DMS 273 (cell line): ENCODE data around the gene CHRM4.
A peak's percentile ranks its signal among the peaks of the same experiment; 100 is the strongest.
"Not testable (repeated sequence)": the region's sequence is repeated elsewhere in the genome, so short reads cannot be mapped to it uniquely, and the experiment has no call there.

Source experiments
- DNase-seq: peaks from one replicate; lab custom pipeline; 2025; ENCODE audit not compliant: unreplicated experiment; lab: John Stamatoyannopoulos, UW

CHRM4 gene

DNA sequence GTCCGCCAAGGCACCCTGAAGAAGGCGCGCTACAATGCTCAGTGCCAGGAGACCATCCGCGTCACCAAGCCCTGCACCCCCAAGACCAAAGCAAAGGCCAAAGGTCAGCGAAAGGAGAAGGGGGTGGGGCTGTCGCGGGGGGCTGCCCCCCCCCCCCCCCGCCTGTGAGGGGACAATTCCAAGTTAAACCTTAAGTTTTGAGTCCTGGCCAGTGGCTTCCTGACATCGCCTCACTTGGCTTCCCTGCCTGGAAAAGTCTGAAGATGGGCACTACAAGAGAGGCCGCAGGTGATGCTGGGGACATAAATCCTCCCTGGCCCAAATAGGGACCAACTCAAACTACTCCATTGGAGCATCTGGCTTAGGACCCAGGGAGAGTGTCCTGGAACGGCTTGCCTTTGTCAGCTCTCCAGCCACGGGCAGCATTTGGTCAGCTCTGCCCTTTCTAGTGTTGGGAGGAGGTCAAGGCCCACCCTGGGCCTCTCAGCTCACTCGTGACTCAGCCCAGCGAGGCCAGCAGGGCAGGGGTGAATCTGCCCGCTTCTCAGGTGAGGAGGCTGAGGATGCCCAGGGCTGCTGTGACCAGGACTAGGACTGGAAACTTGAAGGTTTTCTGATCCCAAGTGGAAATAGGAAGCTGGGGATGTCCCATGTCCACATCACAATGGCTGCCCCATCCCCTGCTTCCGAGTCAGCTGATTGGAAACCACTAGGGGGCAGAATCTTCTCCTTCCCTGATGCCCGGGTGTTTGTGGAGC lies 8.8 kb downstream of the CHRM4 start:
- peak; percentile 66 for DNase-seq

DNA sequence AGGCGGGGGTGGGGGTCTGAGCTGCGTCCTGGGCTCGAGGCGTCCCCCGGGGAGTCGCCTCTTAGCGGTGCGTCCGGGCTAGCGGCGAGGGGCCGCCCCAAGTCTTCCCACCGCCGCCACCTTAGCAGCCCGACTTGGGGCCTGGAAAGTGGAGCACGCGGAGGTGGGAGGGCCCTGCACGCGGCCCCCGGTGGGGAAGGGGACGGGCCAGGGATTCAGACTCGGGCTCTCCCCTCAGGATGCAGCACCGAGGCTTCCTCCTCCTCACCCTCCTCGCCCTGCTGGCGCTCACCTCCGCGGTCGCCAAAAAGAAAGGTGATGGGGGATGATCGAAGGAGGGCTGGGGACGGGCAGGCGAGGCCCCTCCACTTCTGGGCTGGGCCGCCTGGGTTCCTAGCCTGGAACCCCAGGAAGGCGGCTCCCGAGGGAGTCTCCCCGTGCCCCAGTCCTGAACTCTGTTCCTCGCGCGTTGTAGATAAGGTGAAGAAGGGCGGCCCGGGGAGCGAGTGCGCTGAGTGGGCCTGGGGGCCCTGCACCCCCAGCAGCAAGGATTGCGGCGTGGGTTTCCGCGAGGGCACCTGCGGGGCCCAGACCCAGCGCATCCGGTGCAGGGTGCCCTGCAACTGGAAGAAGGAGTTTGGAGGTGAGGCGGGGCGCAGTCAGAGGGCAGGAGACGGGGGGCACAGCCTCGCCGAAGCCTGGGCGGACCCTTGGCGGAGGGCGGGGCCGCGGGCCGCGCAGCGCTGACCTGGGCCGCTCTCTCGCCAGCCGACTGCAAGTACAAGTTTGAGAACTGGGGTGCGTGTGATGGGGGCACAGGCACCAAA lies 9.5 kb downstream of the CHRM4 start:
- DNase-seq = peak; percentile 66

DNA sequence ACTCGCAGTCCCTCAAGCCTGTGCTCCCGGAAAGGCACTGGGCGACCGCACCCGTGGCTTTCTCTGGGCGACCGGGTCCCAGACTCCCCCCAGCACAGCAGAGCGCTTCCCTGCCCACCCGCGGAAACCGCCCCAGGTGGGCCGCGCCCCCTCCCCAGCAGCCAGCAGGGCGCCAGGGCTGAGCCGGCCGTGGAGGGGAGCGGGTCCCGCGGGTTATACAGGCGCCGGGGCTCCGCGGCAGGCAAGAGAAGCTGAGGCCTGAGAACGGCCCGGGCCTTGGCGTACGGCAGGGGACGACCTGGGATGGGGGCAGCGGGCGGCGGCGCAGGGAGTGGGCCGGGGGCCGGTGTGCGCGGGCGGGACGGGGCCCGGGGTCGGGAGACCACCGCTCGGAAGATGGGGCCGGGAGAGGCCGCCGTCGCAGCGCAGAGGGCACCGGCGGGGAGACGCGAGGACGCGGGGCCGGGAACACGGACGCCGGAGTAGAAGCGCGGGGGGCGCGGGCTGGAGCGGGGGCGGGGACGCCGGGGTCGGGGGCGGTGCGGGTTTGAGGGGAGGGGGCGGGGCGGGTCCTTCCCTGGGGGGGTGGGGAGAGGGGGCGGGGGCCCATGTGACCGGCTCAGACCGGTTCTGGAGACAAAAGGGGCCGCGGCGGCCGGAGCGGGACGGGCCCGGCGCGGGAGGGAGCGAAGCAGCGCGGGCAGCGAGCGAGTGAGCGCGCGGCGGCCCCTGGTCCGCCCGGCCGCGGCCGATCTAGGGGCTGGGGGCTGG lies 10.3 kb downstream of the CHRM4 start, which contains the start of gene MDK:
MDK (plus strand) TSS at position 622 of the 771 bp plus-strand sequence. CDS start 389 bp downstream, outside the sequence.
- peak; percentile 66 for DNase-seq

DNA sequence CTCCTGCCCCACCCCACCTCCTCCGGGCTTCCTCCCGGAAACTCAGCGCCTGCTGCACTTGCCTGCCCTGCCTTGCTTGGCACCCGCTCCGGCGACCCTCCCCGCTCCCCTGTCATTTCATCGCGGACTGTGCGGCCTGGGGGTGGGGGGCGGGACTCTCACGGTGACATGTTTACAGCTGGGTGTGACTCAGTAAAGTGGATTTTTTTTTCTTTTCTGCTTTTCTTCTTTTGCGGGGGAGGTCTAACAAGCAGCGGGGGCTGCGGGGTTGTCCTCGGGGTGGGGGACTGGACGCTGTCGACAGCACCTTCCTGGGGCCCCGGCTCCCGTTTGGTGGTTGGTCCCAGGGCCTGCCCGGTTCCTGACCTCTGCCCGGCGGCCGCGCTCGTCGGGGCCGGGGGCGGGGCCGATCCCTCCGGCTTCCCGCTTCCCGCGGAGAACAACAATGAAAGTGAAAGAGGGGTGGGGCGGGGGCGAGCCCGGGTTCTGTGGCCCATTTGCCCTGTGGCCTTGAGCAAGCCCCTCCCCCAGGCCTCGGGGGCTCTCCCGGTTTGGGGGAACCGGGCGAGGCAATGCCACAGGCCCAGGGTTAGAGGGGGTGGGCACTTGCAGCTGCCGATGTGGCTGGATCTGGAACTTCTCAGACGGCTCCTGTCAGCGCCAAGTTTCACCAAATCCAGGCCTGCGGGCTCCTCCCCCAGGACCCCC lies 11.1 kb downstream of the CHRM4 start:
- peak; percentile 46 for DNase-seq

DNA sequence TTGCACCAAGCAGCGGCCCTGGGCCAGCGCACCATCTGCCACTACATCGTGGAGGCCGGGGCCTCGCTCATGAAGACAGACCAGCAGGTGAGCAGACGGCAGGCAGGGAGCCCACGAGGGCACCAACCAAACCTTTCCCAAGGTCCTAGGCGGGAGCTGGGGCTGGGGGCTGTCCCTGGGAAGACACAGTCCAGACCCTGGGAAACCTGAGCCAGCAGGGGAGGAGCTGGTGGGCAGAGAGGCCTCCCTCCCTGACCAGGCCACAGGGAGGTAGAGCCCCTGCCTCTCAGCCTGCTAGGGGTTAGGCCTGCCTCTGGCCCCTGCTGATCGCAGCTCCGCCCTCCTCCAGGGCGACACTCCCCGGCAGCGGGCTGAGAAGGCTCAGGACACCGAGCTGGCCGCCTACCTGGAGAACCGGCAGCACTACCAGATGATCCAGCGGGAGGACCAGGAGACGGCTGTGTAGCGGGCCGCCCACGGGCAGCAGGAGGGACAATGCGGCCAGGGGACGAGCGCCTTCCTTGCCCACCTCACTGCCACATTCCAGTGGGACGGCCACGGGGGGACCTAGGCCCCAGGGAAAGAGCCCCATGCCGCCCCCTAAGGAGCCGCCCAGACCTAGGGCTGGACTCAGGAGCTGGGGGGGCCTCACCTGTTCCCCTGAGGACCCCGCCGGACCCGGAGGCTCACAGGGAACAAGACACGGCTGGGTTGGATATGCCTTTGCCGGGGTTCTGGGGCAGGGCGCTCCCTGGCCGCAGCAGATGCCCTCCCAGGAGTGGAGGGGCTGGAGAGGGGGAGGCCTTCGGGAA lies 11.9 kb downstream of the CHRM4 start:
- DNase-seq = peak; percentile 82

DNA sequence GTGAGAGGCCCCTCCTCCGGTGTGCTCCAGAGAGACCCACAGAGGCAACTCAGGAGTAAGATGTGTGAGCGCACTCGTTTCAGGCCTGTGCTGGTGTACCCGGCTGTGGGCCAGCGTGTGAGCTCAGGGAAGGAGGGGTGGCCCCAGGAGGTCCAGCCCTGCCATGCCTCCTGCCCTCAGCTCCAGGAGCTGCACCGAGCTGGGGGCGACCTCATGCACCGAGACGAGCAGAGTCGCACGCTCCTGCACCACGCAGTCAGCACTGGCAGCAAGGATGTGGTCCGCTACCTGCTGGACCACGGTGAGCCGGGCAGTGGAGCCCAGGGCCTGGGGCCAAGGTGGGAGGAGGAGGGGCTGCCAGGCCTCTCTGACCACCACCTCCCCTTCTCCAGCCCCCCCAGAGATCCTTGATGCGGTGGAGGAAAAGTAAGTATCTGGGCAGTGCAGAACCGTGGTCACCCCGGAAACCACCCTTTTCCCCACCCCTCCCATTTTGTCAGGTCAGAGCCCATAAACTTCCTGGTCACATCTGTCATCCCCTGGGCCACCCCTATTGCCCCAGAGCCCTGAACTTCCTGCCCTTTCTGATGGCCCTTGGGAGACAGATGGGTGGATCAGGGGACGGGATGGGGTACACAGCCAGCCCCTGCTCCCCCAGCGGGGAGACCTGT lies 12.6 kb downstream of the CHRM4 start:
- DNase-seq = peak; percentile 30

DNA sequence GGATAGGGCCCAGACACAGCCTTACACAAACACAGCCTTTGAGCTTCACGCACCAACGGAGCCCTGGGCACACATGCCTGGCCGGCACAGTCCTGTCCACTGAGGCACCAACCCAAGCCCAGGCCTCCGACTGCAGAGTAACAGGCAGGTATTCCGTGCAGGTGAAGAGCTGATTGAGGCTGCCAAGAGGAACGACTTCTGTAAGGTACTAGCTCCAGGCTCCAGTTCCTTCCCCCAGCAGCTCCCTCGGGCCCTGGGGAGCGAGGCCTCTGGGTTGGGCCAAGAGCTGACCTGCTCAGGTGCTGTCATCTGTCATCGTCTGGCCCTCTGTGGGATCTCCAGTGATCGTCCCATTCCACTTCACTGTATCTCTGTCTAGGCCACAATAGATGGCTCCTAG lies 13.3 kb downstream of the CHRM4 start:
- DNase-seq = no peak

DNA sequence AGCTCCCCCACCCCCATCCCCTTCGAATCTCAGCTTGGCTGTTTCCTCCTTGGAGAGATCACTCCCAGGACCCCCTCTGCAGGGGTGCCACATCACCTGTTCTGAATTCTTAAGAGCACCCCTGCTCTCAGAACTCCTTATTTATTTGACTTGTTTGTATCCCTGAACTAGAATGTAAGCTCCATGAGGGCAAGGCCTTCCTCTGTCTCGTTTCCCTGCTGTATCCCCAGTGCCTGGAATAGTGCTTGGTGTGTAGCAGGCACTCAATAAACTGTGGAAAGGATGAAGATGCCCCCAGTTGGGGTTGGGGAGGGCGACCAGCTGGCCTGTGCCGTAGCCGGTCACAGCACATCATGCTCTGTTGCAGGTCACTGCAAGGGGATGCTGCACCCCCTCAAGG lies 13.7 kb downstream of the CHRM4 start:
- DNase-seq = no peak

DNA sequence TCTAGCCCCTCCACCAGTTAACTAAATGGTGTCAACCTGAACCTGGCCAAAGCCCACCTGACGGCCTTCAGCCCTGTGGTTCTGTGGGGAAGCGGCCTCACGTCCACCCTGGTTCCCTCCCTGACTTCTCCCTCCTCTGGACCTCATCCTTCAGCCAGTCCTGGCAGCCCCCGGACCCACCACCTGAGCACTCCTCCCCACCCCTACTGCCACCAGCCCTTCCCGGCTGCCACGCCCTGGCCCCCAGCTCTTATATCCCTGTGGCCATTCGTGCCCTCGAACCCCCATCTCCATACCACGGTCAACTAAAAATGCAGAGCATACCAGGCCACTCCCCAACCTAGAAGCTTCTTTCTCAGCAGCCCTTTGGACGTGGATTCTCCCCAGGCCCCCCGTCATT lies 14.3 kb downstream of the CHRM4 start:
- DNase-seq = no peak

DNA sequence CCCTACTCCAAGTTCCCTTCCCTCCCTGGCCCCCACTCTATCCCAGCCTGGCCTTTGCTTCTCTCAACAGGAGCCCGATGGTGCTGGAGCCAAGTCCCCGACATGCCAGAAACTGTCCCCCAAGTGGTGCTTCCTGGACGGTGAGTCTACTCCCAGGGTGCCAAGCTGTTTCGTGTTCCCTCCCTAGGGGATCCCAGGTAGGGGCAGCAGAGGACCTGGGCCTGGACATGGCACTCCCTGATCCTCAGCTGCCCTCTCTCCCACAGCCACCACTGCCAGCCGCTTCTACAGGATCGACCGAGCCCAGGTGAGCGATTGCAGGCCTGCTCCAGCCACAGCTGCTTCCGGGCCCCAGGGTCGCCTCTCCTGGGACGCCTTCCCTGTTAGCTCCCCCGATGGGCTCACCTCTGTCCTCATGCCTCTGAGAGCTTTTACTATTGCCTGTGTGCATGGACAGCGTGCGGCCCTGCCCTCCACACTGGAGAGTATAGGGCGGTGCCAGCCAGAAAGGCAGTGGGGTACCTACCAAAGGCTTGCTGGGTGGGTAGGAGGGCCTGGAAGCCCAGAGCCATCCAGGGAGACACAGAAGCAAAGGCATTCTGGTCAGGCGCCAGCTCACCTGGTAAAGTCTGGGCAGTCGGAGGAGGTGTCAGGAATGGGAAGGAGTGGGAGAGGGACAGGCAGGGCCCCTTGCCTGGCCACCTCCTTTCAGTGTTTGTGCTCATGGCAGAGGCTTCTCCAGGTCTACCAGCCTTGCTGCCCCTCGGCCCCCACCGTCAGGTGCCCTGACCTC lies 15.1 kb downstream of the CHRM4 start:
- no peak for DNase-seq

DNA sequence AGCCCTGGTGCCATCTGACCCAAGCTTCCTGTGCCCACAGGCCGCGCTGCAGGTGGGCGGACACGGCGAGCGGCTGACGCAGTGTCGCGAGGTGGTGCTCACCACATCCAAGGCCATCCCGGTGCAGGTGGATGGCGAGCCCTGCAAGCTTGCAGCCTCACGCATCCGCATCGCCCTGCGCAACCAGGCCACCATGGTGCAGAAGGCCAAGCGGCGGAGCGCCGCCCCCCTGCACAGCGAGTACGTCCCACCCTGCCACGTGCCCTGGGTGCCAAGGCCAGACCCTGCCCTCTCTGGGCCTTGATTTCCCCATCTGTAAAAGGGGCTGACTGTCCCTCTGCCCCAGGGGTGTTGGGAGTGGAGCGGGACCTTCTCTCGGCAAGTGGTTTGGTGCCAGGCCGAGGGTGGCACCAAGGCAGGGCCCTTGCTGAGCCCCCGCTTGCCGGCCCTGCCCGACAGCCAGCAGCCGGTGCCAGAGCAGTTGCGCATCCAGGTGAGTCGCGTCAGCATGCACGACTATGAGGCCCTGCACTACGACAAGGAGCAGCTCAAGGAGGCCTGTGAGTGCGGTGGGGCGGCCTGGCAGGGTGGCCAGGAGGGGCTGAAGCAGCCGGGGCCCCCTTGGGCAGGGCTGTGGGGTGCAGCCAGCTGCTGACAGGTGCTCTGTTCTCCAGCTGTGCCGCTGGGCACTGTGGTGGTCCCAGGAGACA lies 16.0 kb downstream of the CHRM4 start:
- DNase-seq = no peak

DNA sequence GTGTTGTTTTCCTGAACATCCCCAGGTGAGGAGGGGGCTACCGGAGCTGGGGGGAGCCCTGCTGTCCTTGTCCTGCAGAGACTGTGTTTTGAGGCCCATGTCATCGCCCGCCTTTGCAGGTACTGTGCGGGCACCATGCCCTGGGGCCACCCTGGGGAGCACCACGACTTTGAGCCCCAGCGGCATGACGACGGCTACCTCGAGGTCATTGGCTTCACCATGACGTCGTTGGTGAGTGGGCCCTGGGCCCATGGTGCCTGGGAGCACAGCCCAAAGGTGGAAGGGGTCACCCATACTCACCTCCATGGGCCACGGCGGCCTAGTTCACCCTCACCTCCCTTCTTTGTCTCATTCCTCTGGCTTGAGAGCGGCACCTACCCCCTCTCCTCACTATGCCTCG lies 16.8 kb downstream of the CHRM4 start:
- no peak for DNase-seq

DNA sequence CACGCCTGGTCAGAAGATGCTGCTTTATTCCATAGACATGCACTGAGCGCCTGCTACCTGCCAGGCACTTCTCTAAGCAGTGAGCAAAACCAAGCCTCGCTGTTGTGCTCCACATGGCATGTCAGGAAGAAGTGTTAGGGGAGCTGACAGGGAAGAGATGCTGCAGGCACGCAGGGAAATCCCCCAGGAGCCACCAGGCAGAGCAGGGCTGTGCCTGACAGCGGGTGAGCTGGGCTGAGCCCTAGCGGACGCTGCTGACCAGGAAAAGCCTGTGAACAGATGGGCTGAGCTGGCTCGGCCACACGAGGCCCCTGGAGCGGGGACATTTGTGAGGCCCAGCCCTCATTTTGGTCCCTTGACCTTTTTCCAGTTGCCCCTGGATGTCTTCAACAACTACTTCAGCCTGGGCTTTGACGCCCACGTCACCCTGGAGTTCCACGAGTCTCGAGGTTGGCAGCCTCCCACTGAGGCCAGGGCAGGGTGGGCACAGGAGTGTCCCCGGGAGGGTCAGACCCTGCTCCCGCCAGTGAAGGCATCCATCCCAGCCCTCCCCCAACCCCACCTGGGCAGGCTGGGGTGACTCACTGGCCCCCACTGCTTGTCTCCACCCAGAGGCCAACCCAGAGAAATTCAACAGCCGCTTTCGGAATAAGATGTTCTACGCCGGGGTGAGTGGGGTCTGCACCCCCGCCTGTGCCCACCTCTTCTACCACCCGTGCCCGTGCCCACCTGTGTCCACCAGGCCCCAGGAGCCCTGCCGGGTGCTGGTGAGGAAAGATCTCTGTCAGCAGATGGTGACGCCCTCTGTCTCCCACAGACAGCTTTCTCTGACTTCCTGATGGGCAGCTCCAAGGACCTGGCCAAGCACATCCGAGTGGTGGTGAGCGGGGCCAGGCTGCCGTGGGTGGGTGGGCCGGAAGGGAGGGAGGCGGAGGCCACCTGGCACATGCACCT lies 17.5 kb downstream of the CHRM4 start:
- no peak for DNase-seq

DNA sequence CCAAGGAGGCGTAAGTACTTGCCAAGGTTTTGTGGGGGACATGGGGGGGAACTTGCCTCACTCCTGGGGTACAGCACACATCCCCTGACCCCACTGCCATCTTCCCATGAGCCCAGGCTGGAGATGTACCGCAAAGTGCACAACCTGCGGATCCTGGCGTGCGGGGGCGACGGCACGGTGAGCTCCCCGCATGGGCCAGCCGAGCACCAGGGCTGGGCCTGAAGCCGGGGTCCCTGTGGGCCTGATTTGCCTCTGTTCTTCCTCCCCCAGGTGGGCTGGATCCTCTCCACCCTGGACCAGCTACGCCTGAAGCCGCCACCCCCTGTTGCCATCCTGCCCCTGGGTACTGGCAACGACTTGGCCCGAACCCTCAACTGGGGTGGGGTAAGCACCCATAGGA lies 19.1 kb downstream of the CHRM4 start:
- DNase-seq = not testable (repeated sequence)

DNA sequence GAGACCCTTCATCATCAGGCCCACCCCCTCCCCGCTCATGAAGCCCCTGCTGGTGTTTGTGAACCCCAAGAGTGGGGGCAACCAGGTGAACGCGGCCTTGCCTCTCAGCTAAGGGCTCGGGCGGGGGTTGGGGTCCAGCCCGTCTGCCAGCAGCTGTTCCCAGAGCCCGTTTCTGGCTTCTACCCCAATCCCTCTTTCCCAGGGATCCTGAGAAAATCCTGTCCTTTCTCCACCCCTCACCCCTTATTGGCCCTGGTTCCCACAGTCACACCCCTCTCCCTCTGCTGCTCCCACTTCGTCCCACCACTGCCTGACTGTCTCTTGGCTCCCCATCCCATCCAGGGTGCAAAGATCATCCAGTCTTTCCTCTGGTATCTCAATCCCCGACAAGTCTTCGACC lies 19.5 kb downstream of the CHRM4 start:
- DNase-seq = no peak

DNA sequence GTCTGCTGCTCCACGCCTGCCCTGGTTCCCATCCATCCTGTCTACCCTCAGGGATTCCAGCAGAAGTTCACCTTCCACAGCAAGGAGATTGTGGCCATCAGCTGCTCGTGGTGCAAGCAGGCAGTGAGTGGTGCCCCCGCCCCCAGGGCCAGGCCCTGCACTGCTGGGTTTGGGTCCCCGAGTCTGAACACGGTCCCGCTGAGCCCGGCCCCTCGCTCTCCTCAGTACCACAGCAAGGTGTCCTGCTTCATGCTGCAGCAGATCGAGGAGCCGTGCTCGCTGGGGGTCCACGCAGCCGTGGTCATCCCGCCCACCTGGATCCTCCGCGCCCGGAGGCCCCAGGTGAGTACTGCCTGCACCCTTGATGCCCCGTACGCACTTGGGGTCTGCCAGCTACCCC lies 20.3 kb downstream of the CHRM4 start:
- not testable (repeated sequence) for DNase-seq

DNA sequence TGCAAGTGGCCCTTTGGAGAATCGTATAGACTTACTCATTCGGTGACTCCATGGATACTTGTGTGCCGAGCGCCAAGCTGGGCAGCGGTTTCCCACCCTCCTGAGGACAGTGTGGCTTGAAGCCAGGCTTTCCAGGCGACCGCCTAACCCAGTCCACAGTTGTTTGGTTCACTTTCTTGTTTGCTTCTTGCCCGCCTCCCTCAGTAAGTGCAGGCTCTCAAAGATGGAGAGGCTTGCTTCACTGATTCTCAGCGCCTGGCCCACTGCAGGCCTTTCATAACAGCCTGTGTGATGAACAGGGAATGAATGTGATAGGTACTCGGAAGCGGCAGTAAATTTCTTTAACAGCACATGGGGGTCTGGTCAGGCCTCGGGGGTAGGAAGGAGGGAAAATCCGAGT lies 21.3 kb downstream of the CHRM4 start:
- DNase-seq = no peak
